Prostate gland (tissue), 2 donors: ENCODE measurements around the gene TMEM135.

ENCODE experiments used
- POLR2A ChIP-seq: fragments of 450-650 bp; IDR thresholded peaks from one replicate; pipeline ENCODE4 v1.6.1; 2016; ENCODE audit warnings: antibody characterized with exemption, mild to moderate bottlenecking
- POLR2AphosphoS5 ChIP-seq: sonication (generic); formaldehyde crosslinking; IDR thresholded peaks from one replicate; pipeline ENCODE4 v1.6.1; 2017; ENCODE audit warnings: antibody characterized with exemption
- TF ChIP-seq, protein P1 (sequence below), 4 experiments: fragments of 200-600 bp in 2 of 4; fragments of 450-650 bp in 2 of 4; sonication (generic) in 2 of 4; IDR thresholded peaks; 1 replicate in 3 of 4; 2 replicates in 1 of 4; pipeline ENCODE4 v1.5.1; 2016 to 2019; ENCODE audit warnings: antibody characterized with exemption in 4 of 4, mild to moderate bottlenecking in 2 of 4, moderate library complexity in 2 of 4

DNA sequence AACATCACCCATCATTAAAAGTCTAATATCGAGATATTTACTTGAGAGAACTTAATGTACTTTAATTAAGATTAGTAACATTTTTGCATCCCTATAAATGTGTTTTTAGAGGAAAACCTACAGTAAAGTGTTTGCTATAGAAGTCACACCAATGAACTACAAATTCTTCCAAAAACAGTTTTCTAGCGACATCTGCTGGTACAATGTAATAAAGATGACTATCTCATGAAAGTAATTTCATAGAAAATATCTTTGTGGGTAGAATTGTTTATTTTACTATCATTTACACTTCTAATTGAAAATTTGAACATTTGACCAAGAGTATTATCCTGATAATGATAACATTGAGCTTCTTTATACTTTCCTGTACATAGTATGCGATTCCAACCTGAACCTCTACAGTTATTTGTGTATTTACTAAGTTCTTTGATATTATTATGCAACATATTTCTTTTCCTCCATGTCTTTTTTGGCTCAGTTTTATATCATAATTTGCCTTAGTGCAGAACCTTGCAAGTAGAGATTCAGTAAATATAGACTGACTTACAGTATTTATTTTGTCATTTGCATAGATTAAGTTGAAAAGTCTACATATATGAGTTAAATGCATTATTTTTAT lies 252.7 kb downstream of the TMEM135 start:
- TF ChIP-seq, protein P1, sequence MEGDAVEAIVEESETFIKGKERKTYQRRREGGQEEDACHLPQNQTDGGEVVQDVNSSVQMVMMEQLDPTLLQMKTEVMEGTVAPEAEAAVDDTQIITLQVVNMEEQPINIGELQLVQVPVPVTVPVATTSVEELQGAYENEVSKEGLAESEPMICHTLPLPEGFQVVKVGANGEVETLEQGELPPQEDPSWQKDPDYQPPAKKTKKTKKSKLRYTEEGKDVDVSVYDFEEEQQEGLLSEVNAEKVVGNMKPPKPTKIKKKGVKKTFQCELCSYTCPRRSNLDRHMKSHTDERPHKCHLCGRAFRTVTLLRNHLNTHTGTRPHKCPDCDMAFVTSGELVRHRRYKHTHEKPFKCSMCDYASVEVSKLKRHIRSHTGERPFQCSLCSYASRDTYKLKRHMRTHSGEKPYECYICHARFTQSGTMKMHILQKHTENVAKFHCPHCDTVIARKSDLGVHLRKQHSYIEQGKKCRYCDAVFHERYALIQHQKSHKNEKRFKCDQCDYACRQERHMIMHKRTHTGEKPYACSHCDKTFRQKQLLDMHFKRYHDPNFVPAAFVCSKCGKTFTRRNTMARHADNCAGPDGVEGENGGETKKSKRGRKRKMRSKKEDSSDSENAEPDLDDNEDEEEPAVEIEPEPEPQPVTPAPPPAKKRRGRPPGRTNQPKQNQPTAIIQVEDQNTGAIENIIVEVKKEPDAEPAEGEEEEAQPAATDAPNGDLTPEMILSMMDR (IDR thresholded peaks at IDR 0.05): peak; percentile 52 to 75 (median 71)
- no peak for TF ChIP-seq POLR2A
- TF ChIP-seq POLR2AphosphoS5: no peak
